CD14-positive monocyte (primary cell): ENCODE measurements around the gene CLK2. TPM values are rescaled to one million over a fixed set of nuclear protein-coding genes. Genes with fewer than 3 reads are reported as not detected.

Source experiments
- DNase-seq, 3 donors: peaks; one replicate each; pipeline ENCODE4 v3.0.0-alpha.2; 2011 to 2022
- H2AFZ ChIP-seq: 2 replicates; pipeline ENCODE4 v1.6.0; 2012; ENCODE audit warnings: mild to moderate bottlenecking, low read depth, low read length, inconsistent platforms; ENCODE audit not compliant: insufficient read depth, poor library complexity, severe bottlenecking
- H3K27ac ChIP-seq, 2 donors: 1 replicate in 1 of 2; 2 replicates in 1 of 2; pipeline ENCODE4 v1.5.1; 2012 to 2013; ENCODE audit warnings: low read length in 2 of 2, control low read depth in 1 of 2, inconsistent platforms in 1 of 2, low read depth in 1 of 2, mild to moderate bottlenecking in 1 of 2
- H3K27me3 ChIP-seq, 2 donors: one replicate each; pipeline versions ENCODE4 v1.6.0 to v1.6.1; 2011 to 2013; ENCODE audit warnings: low read length in 2 of 2; ENCODE audit not compliant: control insufficient read depth in 2 of 2, insufficient read depth in 2 of 2
- H3K36me3 ChIP-seq, 2 donors: replicated peaks in 1 of 2; 1 replicate in 1 of 2; 2 replicates in 1 of 2; pipeline versions ENCODE4 v1.5.1 to v1.6.1; 2012 to 2013; ENCODE audit warnings: low read length in 2 of 2, control low read depth in 1 of 2, inconsistent platforms in 1 of 2, mild to moderate bottlenecking in 1 of 2; ENCODE audit not compliant: insufficient read depth in 2 of 2, control insufficient read depth in 1 of 2
- H3K4me1 ChIP-seq, 2 donors: 1 replicate in 1 of 2; 2 replicates in 1 of 2; pipeline versions ENCODE4 v1.5.1 to v1.6.1; 2012 to 2013; ENCODE audit warnings: low read length in 2 of 2, control low read depth in 1 of 2, inconsistent platforms in 1 of 2, mild to moderate bottlenecking in 1 of 2, moderate library complexity in 1 of 2; ENCODE audit not compliant: insufficient read depth in 2 of 2, control insufficient read depth in 1 of 2
- H3K4me2 ChIP-seq: replicated peaks from 2 replicates; pipeline ENCODE3; 2012; ENCODE audit warnings: low read length, moderate library complexity, mild to moderate bottlenecking; ENCODE audit not compliant: poor library complexity, severe bottlenecking; ENCODE audit errors: extremely low read depth
- H3K4me3 ChIP-seq, 3 experiments: fragments of 200-600 bp in 1 of 3; sonication (generic) in 1 of 3; replicated peaks in 1 of 3; 1 replicate in 2 of 3; 2 replicates in 1 of 3; pipeline ENCODE4 v1.5.1; 2011 to 2013; ENCODE audit warnings: low read length in 3 of 3, mild to moderate bottlenecking in 3 of 3, control low read depth in 2 of 3, low read depth in 2 of 3, inconsistent platforms in 1 of 3, moderate library complexity in 1 of 3
- H3K79me2 ChIP-seq: 2 replicates; pipeline ENCODE4 v1.6.0; 2012; ENCODE audit warnings: mild to moderate bottlenecking, control low read depth, inconsistent platforms, low read length, moderate library complexity; ENCODE audit not compliant: insufficient read depth
- H3K9ac ChIP-seq: 2 replicates; pipeline ENCODE4 v1.6.0; 2017; ENCODE audit warnings: low read length, mild to moderate bottlenecking; ENCODE audit not compliant: insufficient read depth, poor library complexity, severe bottlenecking
- H3K9me3 ChIP-seq, 2 donors: replicated peaks in 1 of 2; 1 replicate in 1 of 2; 2 replicates in 1 of 2; pipeline versions ENCODE4 v1.5.1 to v1.6.1; 2012 to 2013; ENCODE audit warnings: low read length in 2 of 2, control low read depth in 1 of 2; ENCODE audit not compliant: control insufficient read depth in 1 of 2, insufficient read depth in 1 of 2
- H4K20me1 ChIP-seq: 2 replicates; pipeline ENCODE4 v1.6.0; 2012; ENCODE audit warnings: mild to moderate bottlenecking, low read length, control low read depth, moderate library complexity; ENCODE audit not compliant: insufficient read depth
- H3K27ac Mint-ChIP-seq, 7 donors: one replicate each; pipeline ENCODE4 v1.8.0; 2020; ENCODE audit warnings: mild to moderate bottlenecking in 7 of 7, mixed read lengths in 7 of 7, moderate library complexity in 6 of 7, inconsistent platforms in 2 of 7
- H3K27me3 Mint-ChIP-seq, 3 donors: one replicate each; pipeline ENCODE4 v1.8.0; 2021 to 2022; ENCODE audit warnings: low read depth in 3 of 3, mild to moderate bottlenecking in 3 of 3, mixed read lengths in 3 of 3, moderate library complexity in 3 of 3, inconsistent platforms in 1 of 3
- H3K36me3 Mint-ChIP-seq, 2 donors: one replicate each; pipeline ENCODE4 v1.8.0; 2020; ENCODE audit warnings: mixed read lengths in 2 of 2, inconsistent platforms in 1 of 2, mild to moderate bottlenecking in 1 of 2
- H3K4me1 Mint-ChIP-seq: one replicate; pipeline ENCODE4 v1.8.0; 2020; ENCODE audit warnings: mild to moderate bottlenecking, mixed read lengths
- H3K4me3 Mint-ChIP-seq, 2 donors: one replicate each; pipeline ENCODE4 v1.8.0; 2020; ENCODE audit warnings: mild to moderate bottlenecking in 2 of 2, mixed read lengths in 2 of 2, moderate library complexity in 1 of 2
- H3K9me3 Mint-ChIP-seq, 7 donors: one replicate each; pipeline ENCODE4 v1.8.0; 2020 to 2022; ENCODE audit warnings: mixed read lengths in 7 of 7, mild to moderate bottlenecking in 6 of 7, moderate library complexity in 6 of 7, inconsistent platforms in 2 of 7
- WGBS: methylation state at CpG from one replicate; pipeline ENCODE4 v1.1.5; 2013; ENCODE audit warnings: missing lambda C conversion rate; ENCODE audit not compliant: insufficient coverage; 5-methylcytosine and 5-hydroxymethylcytosine counted together
- intact Hi-C, 2 donors: fragments of 100-400 bp; cut with micrococcal nuclease; formaldehyde crosslinking; loops; one replicate each; pipeline versions ENCODE4 v1.15.0 to v1.15.1; 2023
- polyA plus RNA-seq, 3 donors: library from polyadenylated mRNA; depleted of rRNA in 1 of 3; unstranded in 2 of 3; stranded (reverse) in 1 of 3; fragments of 300-500 nt in 2 of 3; fragments of >200 nt in 1 of 3; fragmentation: Illumina TruSeq in 2 of 3; gene quantifications; 1 replicate in 2 of 3; 2 replicates in 1 of 3; pipeline ENCODE4 v1.2.3, GENCODE V29; 2012 to 2021
- TF ChIP-seq, protein P1 (sequence below): fragments of 200-600 bp; IDR thresholded peaks from one replicate; pipeline ENCODE4 v1.8.0; 2022; ENCODE audit warnings: antibody characterized with exemption, mild to moderate bottlenecking

Gene CLK2
- polyA plus RNA-seq, 3 donors = 7.3 to 143 (median 9.6) TPM

- no peaks in the 10 kb centered on the region for H3K27me3 ChIP-seq
- no peaks in the 10 kb centered on the region for H3K36me3 ChIP-seq
- peak overlapping the region; percentile 63 for H3K9ac ChIP-seq
- Mint-ChIP-seq H3K27ac (peak overlapping the region in 6 of 7 donors; percentile 81 to 95 (median 91)), H3K36me3 (peaks cover 5 to 11% of the 10 kb centered on the region in 2 donors), H3K9me3 (peaks cover 0 to 2% (median 0%) of the 10 kb centered on the region in 7 donors), H3K4me3 (peak overlapping the region; percentile 80 to 98), H3K4me1 (peaks cover 49% of the 10 kb centered on the region), H3K27me3 (peaks cover 0 to 8% (median 2%) of the 10 kb centered on the region in 3 donors)
- 86% methylated on average over 4 of the region's 8 CpGs for WGBS
- peaks cover 28% of the 10 kb centered on the region for H3K79me2 ChIP-seq
- peak overlapping the region; percentile 67 to 95 (median 75) for H3K4me3 ChIP-seq
- H3K4me2 ChIP-seq = peak overlapping the region; percentile 75
- peaks cover 4% of the 10 kb centered on the region for H4K20me1 ChIP-seq
- H2AFZ ChIP-seq = peak overlapping the region; percentile 86
- intact Hi-C loops = no loop called here
- no peak for DNase-seq
- H3K9me3 ChIP-seq = no peaks in the 10 kb centered on the region
- H3K4me1 ChIP-seq = peaks cover 43 to 51% of the 10 kb centered on the region in 2 donors
- TF ChIP-seq, protein P1, sequence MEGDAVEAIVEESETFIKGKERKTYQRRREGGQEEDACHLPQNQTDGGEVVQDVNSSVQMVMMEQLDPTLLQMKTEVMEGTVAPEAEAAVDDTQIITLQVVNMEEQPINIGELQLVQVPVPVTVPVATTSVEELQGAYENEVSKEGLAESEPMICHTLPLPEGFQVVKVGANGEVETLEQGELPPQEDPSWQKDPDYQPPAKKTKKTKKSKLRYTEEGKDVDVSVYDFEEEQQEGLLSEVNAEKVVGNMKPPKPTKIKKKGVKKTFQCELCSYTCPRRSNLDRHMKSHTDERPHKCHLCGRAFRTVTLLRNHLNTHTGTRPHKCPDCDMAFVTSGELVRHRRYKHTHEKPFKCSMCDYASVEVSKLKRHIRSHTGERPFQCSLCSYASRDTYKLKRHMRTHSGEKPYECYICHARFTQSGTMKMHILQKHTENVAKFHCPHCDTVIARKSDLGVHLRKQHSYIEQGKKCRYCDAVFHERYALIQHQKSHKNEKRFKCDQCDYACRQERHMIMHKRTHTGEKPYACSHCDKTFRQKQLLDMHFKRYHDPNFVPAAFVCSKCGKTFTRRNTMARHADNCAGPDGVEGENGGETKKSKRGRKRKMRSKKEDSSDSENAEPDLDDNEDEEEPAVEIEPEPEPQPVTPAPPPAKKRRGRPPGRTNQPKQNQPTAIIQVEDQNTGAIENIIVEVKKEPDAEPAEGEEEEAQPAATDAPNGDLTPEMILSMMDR = no peak
- peak overlapping the region; percentile 71 to 74 for H3K27ac ChIP-seq
Measured at GRCh38 chr1:155245163-155245524, 28.2 kb downstream of the CLK2 start.

- peak; percentile 93 to 94 (median 93) for DNase-seq
- H4K20me1 ChIP-seq = peaks cover 4% of the 10 kb centered on the region
- Mint-ChIP-seq H3K4me1 (peaks cover 52% of the 10 kb centered on the region), H3K4me3 (peak overlapping the region; percentile 80 to 98), H3K36me3 (peaks cover 7 to 14% of the 10 kb centered on the region in 2 donors), H3K27me3 (peaks cover 0 to 8% (median 2%) of the 10 kb centered on the region in 3 donors), H3K27ac (peak overlapping the region; percentile 84 to 95 (median 93)), H3K9me3 (peaks cover 0 to 2% (median 0%) of the 10 kb centered on the region in 7 donors)
- H3K79me2 ChIP-seq = peaks cover 34% of the 10 kb centered on the region
- intact Hi-C loops = loop anchor here (5.0 kb wide), 1 partner anchor 37 kb away; the partner anchor contains the start of genes MTX1 (in 2 of the 2) and THBS3 (in 2 of the 2)
- peak overlapping the region; percentile 67 to 95 (median 75) for H3K4me3 ChIP-seq
- H3K4me2 ChIP-seq = peak overlapping the region; percentile 75
- H2AFZ ChIP-seq = peak overlapping the region; percentile 86
- no peaks in the 10 kb centered on the region for H3K9me3 ChIP-seq
- WGBS = under 1% methylated on average over 45 of the region's 53 CpGs
- peak overlapping the region; percentile 71 to 74 for H3K27ac ChIP-seq
- TF ChIP-seq, protein P1 = peak; percentile 27
- peaks cover 0 to 4% of the 10 kb centered on the region in 2 donors for H3K36me3 ChIP-seq
- peaks cover 41 to 53% of the 10 kb centered on the region in 2 donors for H3K4me1 ChIP-seq
- no peaks in the 10 kb centered on the region for H3K27me3 ChIP-seq
- peak overlapping the region; percentile 63 for H3K9ac ChIP-seq
Measured at GRCh38 chr1:155244368-155245162, 28.7 kb downstream of the CLK2 start.
